ENCODE results near the gene RBX1. TPM values are rescaled to one million over a fixed set of nuclear protein-coding genes. Genes with fewer than 3 reads are reported as not detected.

Gene RBX1
- total and polyA plus RNA-seq, 3 experiments from 2014 or later: 88.3 to 147 (median 88.8) TPM

GRCh38 chr22:41009222-41009948, 58.2 kb downstream of the RBX1 start:
- Mint-ChIP-seq H3K36me3 (peaks cover 0 to 1% (median 0%) of the 10 kb centered on the region in 3 donors), H3K27me3 (peaks cover 0 to 8% of the 10 kb centered on the region in 2 donors), H3K27ac (no peak overlapping the region), H3K4me3 (no peak overlapping the region), H3K9me3 (no peaks in the 10 kb centered on the region), H3K4me1 (no peaks in the 10 kb centered on the region)
- Histone ChIP-seq H3K36me3 (ENCODE audit: insufficient read depth, low read length) (no peaks in the 10 kb centered on the region), H3K4me3 (ENCODE audit: low read length) (no peak overlapping the region), H3K27ac (ENCODE audit: low read depth, low read length) (no peak overlapping the region), H3K27me3 (ENCODE audit: insufficient read depth, low read length, poor library complexity, severe bottlenecking) (no peaks in the 10 kb centered on the region), H3K9me3 (ENCODE audit: low read length) (no peaks in the 10 kb centered on the region), H3K4me1 (ENCODE audit: insufficient read depth, low read length) (no peaks in the 10 kb centered on the region)
- ChIA-PET POLR2A (interaction anchor here (1.0 kb wide), 1 partner anchor 13 kb away, joined by 3 read pairs; no protein-coding TSS in a partner anchor), CTCF (no interaction called here)
- DNase-seq: no peak

- H3K36me3 Mint-ChIP-seq: no peaks in the 10 kb centered on the region
- ChIA-PET CTCF (no interaction called here), POLR2A (no interaction called here)
- Histone ChIP-seq H3K4me3 (ENCODE audit: low read length) (no peak overlapping the region), H3K27me3 (ENCODE audit: insufficient read depth, low read length, poor library complexity, severe bottlenecking) (no peaks in the 10 kb centered on the region), H3K4me1 (ENCODE audit: insufficient read depth, low read length) (no peaks in the 10 kb centered on the region), H3K27ac (ENCODE audit: low read depth, low read length) (no peak overlapping the region), H3K36me3 (ENCODE audit: insufficient read depth, low read length) (no peaks in the 10 kb centered on the region), H3K9me3 (ENCODE audit: low read length) (no peaks in the 10 kb centered on the region)
- peaks cover 0 to under 1% (median under 1%) of the 10 kb centered on the region in 3 donors for H3K4me1 Mint-ChIP-seq
- H3K27me3 Mint-ChIP-seq: peaks cover 0 to 4% of the 10 kb centered on the region in 2 donors
- no peak overlapping the region for H3K27ac Mint-ChIP-seq
- no peaks in the 10 kb centered on the region for H3K9me3 Mint-ChIP-seq
- no peak overlapping the region for H3K4me3 Mint-ChIP-seq
- DNase-seq: no peak
Observed at GRCh38 chr22:41015003-41015402, 63.8 kb downstream of the RBX1 start.

GRCh38 chr22:41021061-41021612, 70.0 kb downstream of the RBX1 start:
- Mint-ChIP-seq H3K27me3 (no peaks in the 10 kb centered on the region), H3K27ac (peak overlapping the region in 4 of 8 donors; percentile 60 to 85 (median 76)), H3K9me3 (no peaks in the 10 kb centered on the region), H3K4me3 (peak overlapping the region; percentile 89 to 94 (median 91)), H3K36me3 (peaks cover 0 to 1% (median 0%) of the 10 kb centered on the region in 3 donors), H3K4me1 (peaks cover 10 to 22% (median 21%) of the 10 kb centered on the region in 3 donors)
- Histone ChIP-seq H3K27me3 (ENCODE audit: insufficient read depth, low read length, poor library complexity, severe bottlenecking) (no peaks in the 10 kb centered on the region), H3K36me3 (ENCODE audit: insufficient read depth, low read length) (no peaks in the 10 kb centered on the region), H3K4me1 (ENCODE audit: insufficient read depth, low read length) (peaks cover 13% of the 10 kb centered on the region), H3K9me3 (ENCODE audit: low read length) (no peaks in the 10 kb centered on the region), H3K27ac (ENCODE audit: low read depth, low read length) (peak overlapping the region; percentile 59), H3K4me3 (ENCODE audit: low read length) (peak overlapping the region; percentile 64)
- CTCF ChIA-PET: interaction anchor here (1.6 kb wide), 1 partner anchor 216 kb away, joined by 3 read pairs; no protein-coding TSS in a partner anchor
- no peak for DNase-seq
- POLR2A ChIA-PET: interaction anchor here (2.4 to 2.6 kb wide), 2 partner anchors 70 to 71 kb away, joined by 12 to 34 read pairs; partner anchors contain the start of genes EP300 and RBX1

- DNase-seq: peak; percentile 29 to 65 (median 48)
- Mint-ChIP-seq H3K4me3 (peak overlapping the region; percentile 89 to 94 (median 91)), H3K9me3 (no peaks in the 10 kb centered on the region), H3K36me3 (peaks cover 0 to 1% (median 0%) of the 10 kb centered on the region in 3 donors), H3K27me3 (no peaks in the 10 kb centered on the region), H3K4me1 (peaks cover 10 to 22% (median 21%) of the 10 kb centered on the region in 3 donors), H3K27ac (peak overlapping the region; percentile 68 to 97 (median 93))
- ChIA-PET CTCF (interaction anchor here (1.0 to 1.6 kb wide), 3 partner anchors 70 to 215 kb away, joined by 3 to 5 read pairs (median 3); partner anchors contain the start of genes EP300 and RBX1), POLR2A (interaction anchor here (0.5 to 2.6 kb wide), 8 partner anchors 12 to 265 kb away, joined by 3 to 34 read pairs (median 4); partner anchors contain the start of genes EP300 and RBX1)
- H3K9me3 ChIP-seq (ENCODE audit: low read length): no peaks in the 10 kb centered on the region
- peak overlapping the region; percentile 59 for H3K27ac ChIP-seq (ENCODE audit: low read depth, low read length)
- peak overlapping the region; percentile 64 for H3K4me3 ChIP-seq (ENCODE audit: low read length)
- H3K27me3 ChIP-seq (ENCODE audit: insufficient read depth, low read length, poor library complexity, severe bottlenecking): no peaks in the 10 kb centered on the region
- peaks cover 13% of the 10 kb centered on the region for H3K4me1 ChIP-seq (ENCODE audit: insufficient read depth, low read length)
- H3K36me3 ChIP-seq (ENCODE audit: insufficient read depth, low read length): no peaks in the 10 kb centered on the region
Observed at GRCh38 chr22:41021613-41022454, 70.7 kb downstream of the RBX1 start.

GRCh38 chr22:41022470-41023298, 71.5 kb downstream of the RBX1 start:
- ChIA-PET POLR2A (interaction anchor here (0.6 to 2.6 kb wide), 7 partner anchors 13 to 264 kb away, joined by 3 to 34 read pairs (median 4); partner anchors contain the start of genes EP300 and RBX1), CTCF (interaction anchor here (1.0 to 1.6 kb wide), 3 partner anchors 70 to 214 kb away, joined by 3 to 5 read pairs (median 3); partner anchors contain the start of genes EP300 and RBX1)
- no peaks in the 10 kb centered on the region for H3K27me3 Mint-ChIP-seq
- DNase-seq: peak; percentile 62 to 85 (median 74)
- peaks cover 10 to 22% (median 21%) of the 10 kb centered on the region in 3 donors for H3K4me1 Mint-ChIP-seq
- H3K36me3 ChIP-seq (ENCODE audit: insufficient read depth, low read length): no peaks in the 10 kb centered on the region
- H3K9me3 ChIP-seq (ENCODE audit: low read length): no peaks in the 10 kb centered on the region
- peak overlapping the region; percentile 81 to 91 (median 83) for H3K4me3 Mint-ChIP-seq
- H3K27ac Mint-ChIP-seq: peak overlapping the region; percentile 69 to 92 (median 86)
- peaks cover 13% of the 10 kb centered on the region for H3K4me1 ChIP-seq (ENCODE audit: insufficient read depth, low read length)
- H3K4me3 ChIP-seq (ENCODE audit: low read length): peak overlapping the region; percentile 64
- no peaks in the 10 kb centered on the region for H3K9me3 Mint-ChIP-seq
- H3K27ac ChIP-seq (ENCODE audit: low read depth, low read length): peak overlapping the region; percentile 59
- peaks cover 0 to 1% (median 0%) of the 10 kb centered on the region in 3 donors for H3K36me3 Mint-ChIP-seq
- no peaks in the 10 kb centered on the region for H3K27me3 ChIP-seq (ENCODE audit: insufficient read depth, low read length, poor library complexity, severe bottlenecking)

Other genes starting within 250 kb of the RBX1 start
- 10 to 100 TPM; 31.4 to 35.1 TPM for gene SLC25A17, start 132.0 kb upstream of the RBX1 start, total RNA-seq
- gene SLC25A17, start 132.0 kb upstream of the RBX1 start, polyA plus RNA-seq: 17.6 TPM
- 100 to 1,000 TPM; 201 to 218 TPM for gene ST13, start 94.7 kb upstream of the RBX1 start, total RNA-seq
- gene ST13, start 94.7 kb upstream of the RBX1 start, polyA plus RNA-seq: 176 TPM
- gene XPNPEP3, start 94.2 kb upstream of the RBX1 start, total RNA-seq: 10 to 100 TPM; 18.7 to 19.6 TPM
- gene XPNPEP3, start 94.2 kb upstream of the RBX1 start, polyA plus RNA-seq: 9.1 TPM
- gene DNAJB7, start 89.3 kb upstream of the RBX1 start, total RNA-seq: not detected
- 0.23 TPM for gene DNAJB7, start 89.3 kb upstream of the RBX1 start, polyA plus RNA-seq
- 10 to 100 TPM; 52.0 to 56.7 TPM for gene EP300, start 141.2 kb downstream of the RBX1 start, total RNA-seq
- gene EP300, start 141.2 kb downstream of the RBX1 start, polyA plus RNA-seq: 24.4 TPM

All from CD8-positive, alpha-beta memory T cell (primary cell).